Activated naive CD8-positive, alpha-beta T cell treated with anti-CD3 and anti-CD28 coated beads, Interleukin-2, amount 50 U/mL, for 24 hours (primary cell): Measurements from ENCODE around the gene SMARCA4.
"Not testable (repeated sequence)": the region's sequence is repeated elsewhere in the genome, so short reads cannot be mapped to it uniquely, and the experiment has no call there.

ENCODE experiments used
- ATAC-seq: fragments of 150-1000 bp; cut with Tn5 transposase; one replicate; pipeline ENCODE4 v1.10.0; 2021
- DNase-seq: peaks from one replicate; pipeline ENCODE4 v3.0.0; 2021
- H3K27ac Mint-ChIP-seq: one replicate; pipeline ENCODE4 v1.8.0; 2021; ENCODE audit warnings: mild to moderate bottlenecking, mixed read lengths
- H3K27me3 Mint-ChIP-seq: one replicate; pipeline ENCODE4 v1.8.0; 2021; ENCODE audit warnings: mixed read lengths
- H3K36me3 Mint-ChIP-seq: one replicate; pipeline ENCODE4 v1.8.0; 2021; ENCODE audit warnings: low read depth, mixed read lengths
- H3K4me1 Mint-ChIP-seq: one replicate; pipeline ENCODE4 v1.8.0; 2021; ENCODE audit warnings: mixed read lengths
- H3K4me3 Mint-ChIP-seq: one replicate; pipeline ENCODE4 v1.8.0; 2021; ENCODE audit warnings: mild to moderate bottlenecking, moderate library complexity, mixed read lengths
- H3K9me3 Mint-ChIP-seq: one replicate; pipeline ENCODE4 v1.8.0; 2021; ENCODE audit warnings: mixed read lengths

The SMARCA4 gene

GRCh38 chr19:10959277-10959968 lies 1.4 kb upstream of the SMARCA4 start:
- DNase-seq, H3K9me3 Mint-ChIP-seq, ATAC-seq, H3K27me3 Mint-ChIP-seq: not testable (repeated sequence)
- H3K27ac Mint-ChIP-seq: peak overlapping the region; percentile 93
- peaks cover 41% of the 10 kb centered on the region for H3K4me1 Mint-ChIP-seq
- peaks cover 14% of the 10 kb centered on the region for H3K36me3 Mint-ChIP-seq
- H3K4me3 Mint-ChIP-seq: peak overlapping the region; percentile 84

GRCh38 chr19:10961073-10961860 lies 437 bp downstream of the SMARCA4 start:
- H3K36me3 Mint-ChIP-seq: peaks cover 14% of the 10 kb centered on the region
- H3K4me1 Mint-ChIP-seq: peaks cover 48% of the 10 kb centered on the region
- DNase-seq: no peak

DNA sequence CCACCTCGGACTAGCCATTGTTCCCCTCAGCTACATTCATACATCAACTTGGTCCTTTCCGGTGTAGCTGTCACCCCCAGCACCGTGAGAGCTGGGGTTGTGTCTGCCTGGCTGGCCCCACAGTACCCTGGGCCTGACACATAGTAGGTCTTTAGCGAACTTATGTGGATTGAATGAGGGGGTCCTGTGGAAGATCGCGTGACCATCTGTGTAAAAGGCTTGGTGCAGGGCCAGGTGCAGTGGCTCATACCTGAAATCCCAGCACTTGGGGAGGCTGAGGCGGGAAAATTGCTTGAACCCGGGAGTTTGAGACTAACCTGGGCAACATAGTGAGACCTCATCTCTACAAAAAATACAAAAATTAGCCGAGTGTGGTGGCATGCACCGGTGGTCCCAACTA lies 2.0 kb downstream of the SMARCA4 start:
- Mint-ChIP-seq H3K36me3 (peaks cover 14% of the 10 kb centered on the region), H3K27ac (peak overlapping the region; percentile 72), H3K4me1 (peaks cover 54% of the 10 kb centered on the region), H3K9me3 (no peaks in the 10 kb centered on the region), H3K27me3 (no peaks in the 10 kb centered on the region), H3K4me3 (peak overlapping the region; percentile 94)
- DNase-seq (no peak), ATAC-seq (no peak)

More at GRCh38 chr19:10961073-10961860, 437 bp downstream of the SMARCA4 start:
- H3K27me3 Mint-ChIP-seq: no peaks in the 10 kb centered on the region
- peak overlapping the region; percentile 89 for H3K27ac Mint-ChIP-seq
- H3K9me3 Mint-ChIP-seq: no peaks in the 10 kb centered on the region
- peak overlapping the region; percentile 94 for H3K4me3 Mint-ChIP-seq
- peak; percentile 13 for ATAC-seq

DNA sequence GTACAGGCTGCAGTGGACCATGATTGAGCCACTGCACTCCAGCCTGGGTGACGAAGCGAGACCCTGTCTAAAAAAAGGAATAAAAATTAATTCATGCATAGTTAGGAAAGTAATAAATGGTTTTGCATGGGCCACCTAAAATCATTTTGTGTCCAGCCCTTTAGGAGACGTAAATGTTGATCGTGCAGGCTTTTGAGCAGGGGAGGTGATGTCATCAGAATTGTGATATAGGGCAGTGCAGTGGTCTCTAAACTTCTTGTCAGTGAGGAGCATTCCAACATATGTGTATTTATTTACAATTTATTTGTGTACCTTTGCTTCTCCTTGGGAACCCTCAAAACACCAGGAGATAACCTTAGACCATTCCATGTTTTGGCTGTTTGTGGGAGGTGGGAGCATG lies 3.0 kb downstream of the SMARCA4 start:
- Mint-ChIP-seq H3K27ac (peak overlapping the region; percentile 75), H3K36me3 (peaks cover 14% of the 10 kb centered on the region), H3K4me1 (peaks cover 63% of the 10 kb centered on the region), H3K27me3 (no peaks in the 10 kb centered on the region), H3K9me3 (no peaks in the 10 kb centered on the region), H3K4me3 (peak overlapping the region; percentile 94)
- no peak for DNase-seq
- no peak for ATAC-seq

DNA sequence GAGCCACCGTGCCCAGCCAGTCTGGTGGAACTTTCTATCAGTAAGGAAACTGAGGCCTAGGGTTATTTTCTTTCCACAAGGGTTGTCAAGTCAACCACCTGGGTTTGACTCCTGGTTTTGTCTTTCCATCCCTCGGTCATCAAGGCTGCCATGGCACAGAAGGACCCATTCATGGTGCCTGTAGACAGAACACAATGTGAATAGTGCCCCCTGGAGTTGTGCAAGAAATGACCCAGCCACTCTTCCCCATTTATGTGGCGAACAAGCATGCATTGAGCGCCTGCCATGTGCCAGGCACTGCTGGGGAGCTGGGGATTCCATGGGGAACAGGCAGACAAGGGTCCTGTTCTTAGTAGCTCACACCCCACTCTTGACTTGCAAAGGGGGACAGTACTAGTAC lies 4.1 kb downstream of the SMARCA4 start:
- Mint-ChIP-seq H3K27ac (no peak overlapping the region), H3K4me3 (no peak overlapping the region), H3K4me1 (peaks cover 64% of the 10 kb centered on the region), H3K9me3 (no peaks in the 10 kb centered on the region), H3K27me3 (no peaks in the 10 kb centered on the region), H3K36me3 (peaks cover 14% of the 10 kb centered on the region)
- ATAC-seq (no peak), DNase-seq (no peak)

DNA sequence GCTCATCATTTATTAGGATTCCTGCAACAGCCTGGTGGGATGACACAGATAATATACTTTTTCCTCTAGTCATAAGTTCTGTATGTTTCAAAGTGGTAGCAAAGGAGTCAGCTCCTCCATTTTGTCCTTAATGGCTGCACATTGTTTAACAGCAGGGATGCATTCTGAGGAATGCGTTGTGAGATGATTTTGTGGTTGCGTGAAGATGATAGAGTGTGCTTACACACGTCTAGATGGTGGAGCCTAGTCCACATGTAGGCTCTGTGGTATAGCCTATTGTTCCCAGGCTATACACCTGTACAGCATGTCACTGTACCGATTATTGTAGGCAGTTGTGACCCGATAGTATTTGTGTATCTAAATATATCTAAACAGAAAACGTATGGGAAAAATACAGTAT lies 4.6 kb downstream of the SMARCA4 start:
- H3K4me1 Mint-ChIP-seq: peaks cover 65% of the 10 kb centered on the region
- ATAC-seq (no peak), DNase-seq (no peak)
- no peaks in the 10 kb centered on the region for H3K27me3 Mint-ChIP-seq
- no peaks in the 10 kb centered on the region for H3K9me3 Mint-ChIP-seq
- H3K36me3 Mint-ChIP-seq: peaks cover 14% of the 10 kb centered on the region
- H3K4me3 Mint-ChIP-seq: no peak overlapping the region
- no peak overlapping the region for H3K27ac Mint-ChIP-seq

GRCh38 chr19:10966809-10967208 lies 6.0 kb downstream of the SMARCA4 start:
- Mint-ChIP-seq H3K4me1 (peaks cover 61% of the 10 kb centered on the region), H3K4me3 (no peak overlapping the region), H3K27me3 (no peaks in the 10 kb centered on the region), H3K9me3 (no peaks in the 10 kb centered on the region), H3K36me3 (peaks cover 10% of the 10 kb centered on the region), H3K27ac (no peak overlapping the region)
- DNase-seq: no peak
- ATAC-seq: no peak

GRCh38 chr19:10968527-10969135 lies 7.8 kb downstream of the SMARCA4 start:
- DNase-seq: no peak
- no peaks in the 10 kb centered on the region for H3K9me3 Mint-ChIP-seq
- H3K27me3 Mint-ChIP-seq: no peaks in the 10 kb centered on the region
- ATAC-seq: no peak
- peaks cover 51% of the 10 kb centered on the region for H3K4me1 Mint-ChIP-seq
- peaks cover 9% of the 10 kb centered on the region for H3K36me3 Mint-ChIP-seq
- no peak overlapping the region for H3K27ac Mint-ChIP-seq
- no peak overlapping the region for H3K4me3 Mint-ChIP-seq

GRCh38 chr19:10971107-10971726 lies 10.4 kb downstream of the SMARCA4 start:
- peaks cover 48% of the 10 kb centered on the region for H3K4me1 Mint-ChIP-seq
- DNase-seq: no peak
- H3K27me3 Mint-ChIP-seq: no peaks in the 10 kb centered on the region
- no peak for ATAC-seq
- peaks cover 8% of the 10 kb centered on the region for H3K36me3 Mint-ChIP-seq
- H3K4me3 Mint-ChIP-seq: no peak overlapping the region
- no peak overlapping the region for H3K27ac Mint-ChIP-seq
- H3K9me3 Mint-ChIP-seq: no peaks in the 10 kb centered on the region

DNA sequence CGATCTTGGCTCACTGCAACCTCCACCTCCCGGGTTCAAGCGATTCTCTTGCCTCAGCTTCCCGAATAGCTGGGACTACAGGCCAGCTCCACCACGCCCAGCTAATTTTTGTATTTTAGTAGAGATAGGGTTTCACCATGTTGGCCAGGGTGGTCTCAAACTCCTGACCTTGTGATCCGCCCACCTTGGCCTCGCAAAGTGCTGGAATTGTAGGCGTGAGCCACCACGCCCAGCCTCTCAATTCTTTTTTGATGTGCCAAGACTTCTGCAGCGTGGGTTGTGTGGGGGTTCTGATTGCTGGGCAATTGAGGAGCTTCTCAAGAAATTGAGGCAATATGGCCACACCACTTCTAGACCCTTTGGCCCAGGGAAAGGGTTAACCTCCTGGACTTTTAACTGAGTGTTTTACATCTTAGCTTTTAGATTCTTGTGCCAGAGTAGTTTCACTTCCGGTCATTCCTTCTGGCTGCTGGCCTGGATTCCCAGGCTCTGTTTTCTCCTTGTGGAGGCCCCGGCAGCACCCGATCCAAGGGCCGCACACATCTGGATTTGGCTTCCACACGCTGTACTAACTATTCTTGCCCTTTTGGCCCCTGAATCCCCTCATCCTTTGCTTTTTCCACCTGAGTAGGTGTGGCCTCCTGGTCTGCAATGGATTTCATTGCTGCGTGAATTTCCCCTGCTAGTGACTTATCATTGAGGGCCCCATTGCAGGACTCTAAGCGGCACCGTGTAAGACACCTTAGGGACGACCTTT lies 14.7 kb downstream of the SMARCA4 start:
- no peak overlapping the region for H3K4me3 Mint-ChIP-seq
- no peak for DNase-seq
- no peak overlapping the region for H3K27ac Mint-ChIP-seq
- H3K27me3 Mint-ChIP-seq: no peaks in the 10 kb centered on the region
- H3K9me3 Mint-ChIP-seq: no peaks in the 10 kb centered on the region
- peaks cover 41% of the 10 kb centered on the region for H3K4me1 Mint-ChIP-seq
- peaks cover 8% of the 10 kb centered on the region for H3K36me3 Mint-ChIP-seq
- ATAC-seq: no peak

DNA sequence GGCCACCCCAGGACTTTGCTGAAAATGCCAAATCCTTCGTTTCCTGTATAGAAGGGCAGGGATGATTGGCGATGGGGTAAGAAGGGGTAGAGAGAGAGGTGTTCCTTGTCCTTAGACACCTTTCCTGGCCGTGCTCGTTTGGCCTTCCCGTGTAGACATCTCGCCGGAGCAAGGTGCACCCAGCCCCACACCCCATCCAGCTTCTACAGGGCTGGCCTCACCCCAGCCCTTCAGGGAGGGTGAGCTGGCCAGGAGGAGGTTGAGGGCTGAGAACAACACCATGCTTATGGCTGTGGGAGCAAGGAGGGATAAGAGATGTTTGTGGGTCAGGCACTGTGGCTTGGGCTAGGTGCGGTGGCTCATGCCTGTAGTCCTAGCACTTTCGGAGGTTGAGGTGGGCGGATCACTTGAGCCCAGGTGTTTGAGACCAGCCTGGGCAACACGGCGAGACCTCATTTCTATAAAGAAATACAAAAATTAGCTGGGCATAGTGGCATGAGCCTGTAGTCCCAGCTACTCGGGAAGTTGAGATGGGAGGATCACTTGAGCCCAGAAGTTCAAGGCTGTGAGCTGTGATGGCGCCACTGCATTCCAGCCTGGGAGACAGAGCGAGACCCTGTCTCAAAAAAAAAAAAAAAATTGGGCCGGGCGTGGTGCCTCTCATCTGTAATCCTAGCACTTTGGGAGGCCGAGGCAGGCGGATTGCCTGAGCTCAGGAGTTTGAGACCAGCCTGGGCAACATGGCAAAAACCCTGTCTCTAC lies 15.5 kb downstream of the SMARCA4 start:
- Mint-ChIP-seq H3K27ac (no peak overlapping the region), H3K4me3 (no peak overlapping the region), H3K9me3 (no peaks in the 10 kb centered on the region), H3K4me1 (peaks cover 39% of the 10 kb centered on the region), H3K27me3 (no peaks in the 10 kb centered on the region), H3K36me3 (peaks cover 8% of the 10 kb centered on the region)
- ATAC-seq: no peak
- no peak for DNase-seq

GRCh38 chr19:10977742-10978092 lies 16.9 kb downstream of the SMARCA4 start:
- H3K27ac Mint-ChIP-seq: no peak overlapping the region
- no peaks in the 10 kb centered on the region for H3K27me3 Mint-ChIP-seq
- no peak overlapping the region for H3K4me3 Mint-ChIP-seq
- DNase-seq (no peak), ATAC-seq (no peak)
- H3K36me3 Mint-ChIP-seq: peaks cover 5% of the 10 kb centered on the region
- H3K4me1 Mint-ChIP-seq: peaks cover 37% of the 10 kb centered on the region
- H3K9me3 Mint-ChIP-seq: no peaks in the 10 kb centered on the region

- Mint-ChIP-seq H3K9me3 (no peaks in the 10 kb centered on the region), H3K4me3 (no peak overlapping the region), H3K36me3 (no peaks in the 10 kb centered on the region), H3K27me3 (no peaks in the 10 kb centered on the region), H3K27ac (no peak overlapping the region), H3K4me1 (peaks cover 29% of the 10 kb centered on the region)
- no peak for DNase-seq
- ATAC-seq: peak; percentile 76
These were observed 19.1 kb downstream of the SMARCA4 start for GRCh38 chr19:10979951-10980381.
